HG03342 (cell line): ENCODE results near the gene LIG4.

ENCODE experiments used
- ATAC-seq: cut with Tn5 transposase; IDR thresholded peaks from one replicate; pipeline ENCODE4 v1.9.1; 2021; ENCODE audit warnings: mild to moderate bottlenecking, moderate library complexity; ENCODE audit not compliant: unreplicated experiment

LIG4 gene

DNA sequence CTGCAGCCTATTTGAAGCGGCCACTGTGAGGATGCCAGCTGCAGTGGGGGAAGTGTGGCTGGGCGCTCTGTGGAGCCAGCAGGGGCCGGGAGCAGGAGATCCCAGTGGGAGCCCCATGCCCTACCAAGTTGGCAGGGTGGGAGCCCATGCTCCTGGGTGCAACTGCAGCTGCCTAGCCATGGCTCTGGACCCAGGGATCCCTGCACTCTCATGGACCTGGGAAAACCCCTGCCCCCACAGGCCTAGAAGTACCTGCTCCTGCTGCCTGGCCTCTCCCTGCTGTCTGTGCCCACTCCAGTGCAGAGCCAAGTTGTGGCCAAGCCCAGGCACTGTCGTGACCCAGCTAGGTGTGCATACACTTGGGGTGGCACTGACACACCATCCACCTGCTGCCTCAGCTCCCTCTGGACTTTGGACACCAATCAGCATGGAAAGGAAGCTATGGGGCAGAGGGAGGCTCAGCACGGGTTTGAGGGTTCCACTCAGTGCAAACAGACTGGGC lies 20.9 kb downstream of the LIG4 start:
- ATAC-seq = no peak

DNA sequence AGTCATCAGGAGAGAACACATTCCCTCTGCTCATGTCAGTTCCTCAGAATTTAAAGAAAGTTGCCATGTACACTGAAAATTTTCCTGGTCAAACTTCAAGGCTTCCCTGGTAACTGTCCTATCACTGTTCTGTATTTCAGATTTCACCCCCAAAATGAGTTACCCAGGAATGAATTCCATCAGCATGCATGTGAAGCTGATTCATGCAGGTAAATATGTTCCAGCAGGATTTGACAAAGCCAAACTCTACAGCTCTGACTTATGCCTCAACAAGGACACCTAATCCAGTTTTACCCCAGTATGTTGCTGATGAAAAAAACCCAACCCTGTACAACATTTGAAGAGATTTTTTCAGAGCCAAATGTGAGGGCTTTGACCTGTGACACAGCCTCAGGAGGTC lies 21.5 kb downstream of the LIG4 start:
- no peak for ATAC-seq

DNA sequence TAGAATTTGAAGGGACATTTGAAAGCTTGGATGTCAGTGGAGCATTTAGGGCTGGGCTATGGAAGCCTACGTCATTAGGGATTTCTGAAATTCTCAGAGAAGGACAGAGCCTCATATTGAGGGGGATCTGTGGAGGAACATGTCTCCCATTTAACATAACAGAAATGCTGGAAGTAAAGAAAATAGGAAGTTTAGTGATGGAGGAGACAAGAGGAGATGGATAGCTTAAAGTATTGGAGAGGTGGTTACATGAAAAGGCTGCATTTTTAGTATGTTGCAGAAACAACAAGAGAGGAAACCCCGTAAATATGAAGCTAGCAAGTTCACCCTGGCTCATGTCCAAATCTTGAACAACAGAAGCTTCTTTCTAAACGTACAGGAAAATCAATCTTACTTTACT lies 24.4 kb downstream of the LIG4 start:
- no peak for ATAC-seq

DNA sequence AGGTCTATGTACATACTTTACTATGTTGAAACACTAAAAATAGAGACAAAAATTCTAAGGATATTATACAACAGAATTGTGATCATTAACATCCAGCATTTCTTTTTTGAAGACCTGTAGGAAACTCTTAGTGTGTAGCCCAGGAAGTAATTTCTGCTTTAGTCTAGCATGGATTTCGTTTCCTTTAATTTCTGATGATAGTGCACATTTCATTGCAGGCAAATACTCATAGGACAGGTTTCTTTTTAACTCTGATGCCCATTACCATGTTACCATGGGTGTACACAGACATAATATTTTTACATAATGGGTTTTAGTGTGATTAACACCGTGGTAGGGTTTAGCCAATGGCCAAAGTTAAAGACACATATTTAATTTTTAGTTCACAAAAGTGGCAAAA lies 27.1 kb downstream of the LIG4 start:
- ATAC-seq = no peak

DNA sequence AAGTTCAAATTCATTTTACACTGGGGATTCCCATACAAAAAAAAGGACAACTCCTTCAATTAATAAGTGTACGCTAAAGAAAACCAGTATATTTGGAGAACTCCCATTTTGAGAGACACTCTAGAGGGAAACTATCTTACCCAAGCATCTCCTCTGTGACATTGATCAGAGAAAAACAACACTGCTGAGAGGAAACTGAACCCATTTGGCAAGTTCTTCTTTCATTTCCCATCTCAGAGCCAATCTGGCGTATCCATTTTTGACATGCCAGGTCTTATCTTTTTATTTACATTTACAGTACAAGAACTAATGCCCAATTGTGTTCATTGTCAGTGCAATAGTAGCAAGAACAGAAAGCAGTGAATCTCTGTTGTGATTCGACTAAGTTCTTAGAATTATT lies 30.1 kb downstream of the LIG4 start:
- ATAC-seq = peak; percentile 44

DNA sequence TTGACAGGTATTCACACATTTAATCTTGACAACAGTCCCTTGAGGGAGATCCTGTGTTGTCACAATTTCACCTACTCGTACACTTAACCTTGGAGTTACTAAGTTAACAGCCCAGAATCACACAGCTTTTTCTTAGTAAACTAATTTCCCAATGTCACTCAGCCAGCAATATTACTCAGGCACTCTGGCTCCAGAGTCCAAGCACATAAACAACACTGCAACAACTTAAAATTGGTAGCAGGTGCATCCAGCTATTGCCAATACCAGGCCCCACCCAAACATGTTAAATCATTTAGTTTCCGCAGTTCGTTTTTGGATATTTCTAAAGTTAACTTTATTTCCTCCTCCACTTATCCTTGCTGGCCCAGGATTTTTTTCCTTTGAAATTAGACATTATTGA lies 32.7 kb downstream of the LIG4 start:
- no peak for ATAC-seq

DNA sequence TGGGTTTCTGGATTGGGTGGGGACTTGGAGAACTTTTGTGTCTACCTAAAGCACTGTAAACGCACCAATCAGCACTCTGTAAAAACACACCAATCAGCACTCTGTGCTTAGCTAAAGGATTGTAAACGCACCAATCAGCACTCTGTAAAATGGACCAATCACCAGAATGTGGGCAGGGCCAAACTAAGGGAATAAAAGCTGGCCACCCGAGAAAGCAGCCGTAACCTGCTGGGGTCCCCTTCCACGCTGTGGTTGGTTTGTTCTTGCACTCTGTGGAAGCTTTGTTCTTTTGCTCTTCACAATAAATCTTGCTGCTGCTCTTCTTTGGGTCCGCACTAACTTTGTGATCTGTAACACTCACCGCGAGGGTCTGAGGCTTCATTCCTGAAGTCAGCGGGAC lies 37.3 kb downstream of the LIG4 start:
- no peak for ATAC-seq

DNA sequence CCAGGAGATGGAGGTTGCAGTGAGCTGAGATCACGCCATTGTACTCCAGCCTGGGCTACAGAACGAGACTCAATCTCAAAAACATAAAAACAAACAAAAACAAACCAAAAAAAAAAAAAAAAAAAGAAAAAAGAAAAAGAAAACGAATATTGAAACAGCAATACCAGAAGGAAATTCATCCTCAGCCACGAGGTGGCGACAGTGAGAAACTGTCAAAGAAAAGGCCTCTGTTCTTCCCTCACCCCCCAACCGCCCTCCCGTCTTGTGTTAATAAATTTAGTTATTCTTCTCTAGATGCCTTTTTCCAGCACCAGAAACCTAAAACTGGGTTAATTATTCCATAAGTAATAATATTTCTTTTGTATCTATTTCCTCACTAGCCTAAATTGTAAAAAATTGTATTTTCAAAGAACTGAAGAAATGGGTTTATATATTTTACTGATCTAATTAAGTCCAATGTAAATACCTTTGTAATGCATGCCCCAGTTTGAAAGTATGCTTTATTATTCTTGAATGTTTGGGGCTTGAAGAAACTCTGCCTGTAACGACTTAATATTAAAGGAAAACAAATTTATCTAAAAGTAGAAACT lies 38.6 kb downstream of the LIG4 start:
- ATAC-seq = no peak

DNA sequence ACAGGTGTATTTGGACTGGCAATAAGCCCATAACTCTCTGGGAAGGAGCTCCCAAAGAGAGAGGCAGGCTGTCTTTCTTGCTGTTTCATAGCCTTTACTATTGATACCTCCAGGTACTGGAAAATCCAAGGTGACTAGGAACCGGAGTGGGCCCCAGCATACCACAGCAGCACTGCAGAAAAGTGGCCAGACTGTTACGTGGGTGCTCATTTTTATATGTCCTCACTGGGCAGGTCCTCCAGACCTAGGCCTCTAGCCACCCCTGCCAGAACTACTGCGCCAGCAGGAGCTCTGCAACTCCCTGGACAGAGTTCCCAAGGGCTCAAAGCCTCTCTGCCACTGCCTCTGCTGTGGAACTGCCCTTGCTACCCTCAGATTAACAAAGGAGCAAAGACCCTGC lies 46.4 kb downstream of the LIG4 start:
- ATAC-seq = no peak

DNA sequence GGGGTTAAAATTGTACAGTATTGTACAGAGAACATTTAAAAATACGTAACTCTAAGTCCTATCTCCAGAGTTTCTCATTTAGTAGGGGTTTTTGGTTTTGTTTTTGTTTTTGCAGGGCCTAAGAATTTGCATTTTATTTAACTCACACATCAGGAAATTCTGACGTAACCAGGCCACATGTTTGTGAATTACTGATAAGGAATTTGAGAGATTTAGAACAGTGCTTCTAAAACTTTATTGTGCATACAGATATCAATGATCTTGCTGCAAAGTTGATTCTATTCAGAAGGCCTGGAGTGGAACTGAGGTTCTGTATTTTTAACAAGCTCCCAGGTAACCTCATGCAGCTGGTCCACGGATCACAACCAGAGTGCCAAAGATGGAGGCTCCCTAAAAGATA lies 49.3 kb downstream of the LIG4 start:
- ATAC-seq = no peak

DNA sequence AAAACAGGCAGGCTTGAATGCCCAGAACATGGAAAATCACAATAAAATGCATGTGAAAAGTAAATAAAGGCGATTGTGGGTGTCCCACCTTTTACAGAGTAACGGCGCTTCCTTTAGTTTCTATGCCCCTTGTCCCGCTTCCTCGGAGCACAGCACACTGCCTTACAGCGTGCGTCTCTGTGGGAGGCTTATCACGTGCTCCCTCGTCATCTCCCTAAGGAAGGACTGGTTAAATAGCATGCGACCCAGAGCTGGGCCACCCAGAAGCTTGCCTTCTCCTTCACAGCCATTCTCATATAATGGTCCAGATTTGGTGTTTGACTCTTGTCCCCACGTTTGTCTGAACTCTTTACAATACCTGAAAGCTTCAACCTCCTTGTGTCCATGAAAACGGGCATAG lies 56.6 kb downstream of the LIG4 start:
- no peak for ATAC-seq
